T-cell (primary cell): ENCODE measurements around the gene OCA2. TPM values are rescaled to one million over a fixed set of nuclear protein-coding genes. Genes with fewer than 3 reads are reported as not detected.

Experiments
- ATAC-seq, 4 experiments: fragments of 200-7000 bp in 3 of 4; fragments of 150-1000 bp in 1 of 4; cut with Tn5 transposase; replicated peaks in 1 of 4; 1 replicate in 3 of 4; 2 replicates in 1 of 4; pipeline ENCODE4 v1.10.0; 2021; ENCODE audit warnings: moderate library complexity in 3 of 4, mild to moderate bottlenecking in 2 of 4, moderate number of reproducible peaks in 1 of 4
- CTCF ChIA-PET, 2 donors: fragments of 300-600 bp; sonication (Branson Sonifier 250); formaldehyde crosslinking; loops; one replicate each; lab custom pipeline; 2022; ENCODE audit warnings: antibody characterized with exemption in 2 of 2; lab: Charles Lee
- POLR2A ChIA-PET, 2 donors: fragments of 300-600 bp; sonication (Branson Sonifier 250); formaldehyde crosslinking; loops; one replicate each; lab custom pipeline; 2022; ENCODE audit warnings: antibody characterized with exemption in 2 of 2; lab: Charles Lee
- DNase-seq, 35 experiments: peaks; one replicate each; pipeline versions ENCODE4 v3.0.0 to v3.0.0-alpha.2; 2013 to 2023
- H3K27ac ChIP-seq: one replicate; pipeline ENCODE4 v1.5.1; 2013; ENCODE audit warnings: low read length
- H3K27me3 ChIP-seq, 2 experiments: replicated peaks in 1 of 2; 1 replicate in 1 of 2; 2 replicates in 1 of 2; pipeline versions ENCODE4 v1.6.1 to v1.7.0; 2013; ENCODE audit warnings: low read length in 1 of 2, mixed read lengths in 1 of 2; ENCODE audit not compliant: control insufficient read depth in 2 of 2, insufficient read depth in 2 of 2; ENCODE audit errors: extremely low read depth in 1 of 2
- H3K36me3 ChIP-seq, 2 donors: 1 replicate in 1 of 2; 2 replicates in 1 of 2; pipeline versions ENCODE4 v1.6.1 to v1.7.0; 2013; ENCODE audit warnings: low read length in 1 of 2; ENCODE audit not compliant: control insufficient read depth in 2 of 2, insufficient read depth in 1 of 2; ENCODE audit errors: extremely low read depth in 1 of 2
- H3K4me1 ChIP-seq, 2 experiments: 1 replicate in 1 of 2; 2 replicates in 1 of 2; pipeline versions ENCODE4 v1.6.1 to v1.7.0; 2013; ENCODE audit warnings: low read length in 2 of 2, mixed read lengths in 1 of 2; ENCODE audit not compliant: insufficient read depth in 2 of 2, control insufficient read depth in 1 of 2; ENCODE audit errors: extremely low read depth in 1 of 2
- H3K4me3 ChIP-seq, 2 donors: 1 replicate in 1 of 2; 2 replicates in 1 of 2; pipeline versions ENCODE4 v1.5.1 to v1.7.0; 2013; ENCODE audit warnings: mild to moderate bottlenecking in 2 of 2, low read length in 1 of 2, moderate library complexity in 1 of 2; ENCODE audit not compliant: control insufficient read depth in 1 of 2; ENCODE audit errors: extremely low read depth in 1 of 2
- H3K9me3 ChIP-seq: 2 replicates; pipeline ENCODE4 v1.7.0; 2013
- H3K27ac Mint-ChIP-seq, 2 donors: one replicate each; pipeline ENCODE4 v1.8.0; 2020 to 2021; ENCODE audit warnings: mild to moderate bottlenecking in 2 of 2, mixed read lengths in 2 of 2
- H3K27me3 Mint-ChIP-seq, 2 donors: one replicate each; pipeline ENCODE4 v1.8.0; 2021 to 2022; ENCODE audit warnings: mixed read lengths in 2 of 2
- H3K36me3 Mint-ChIP-seq: one replicate; pipeline ENCODE4 v1.8.0; 2021; ENCODE audit warnings: mixed read lengths
- H3K4me1 Mint-ChIP-seq, 3 donors: one replicate each; pipeline ENCODE4 v1.8.0; 2020 to 2022; ENCODE audit warnings: mixed read lengths in 3 of 3, mild to moderate bottlenecking in 1 of 3
- H3K4me3 Mint-ChIP-seq, 3 donors: one replicate each; pipeline ENCODE4 v1.8.0; 2020 to 2022; ENCODE audit warnings: mild to moderate bottlenecking in 3 of 3, mixed read lengths in 3 of 3, moderate library complexity in 3 of 3
- H3K9me3 Mint-ChIP-seq, 3 donors: one replicate each; pipeline ENCODE4 v1.8.0; 2020 to 2022; ENCODE audit warnings: mixed read lengths in 3 of 3
- WGBS: methylation state at CpG from one replicate; pipeline ENCODE4 v1.1.5; 2013; ENCODE audit warnings: missing lambda C conversion rate; ENCODE audit not compliant: insufficient coverage; 5-methylcytosine and 5-hydroxymethylcytosine counted together
- total RNA-seq, 35 experiments: library from RNA in 6 of 35; stranded (reverse) in 6 of 35; fragments of 120-200 nt in 1 of 35; gene quantifications; one replicate each; pipeline versions ENCODE4 v1.2.1 to v1.2.4 and lab custom pipeline; 2013 to 2026

Gene OCA2
- total RNA-seq, 5 donors from 2014 or later (not counting 1 experiment from before 2014, with no cell fraction given): 0.19 to 0.67 TPM; not detected in 3

DNA sequence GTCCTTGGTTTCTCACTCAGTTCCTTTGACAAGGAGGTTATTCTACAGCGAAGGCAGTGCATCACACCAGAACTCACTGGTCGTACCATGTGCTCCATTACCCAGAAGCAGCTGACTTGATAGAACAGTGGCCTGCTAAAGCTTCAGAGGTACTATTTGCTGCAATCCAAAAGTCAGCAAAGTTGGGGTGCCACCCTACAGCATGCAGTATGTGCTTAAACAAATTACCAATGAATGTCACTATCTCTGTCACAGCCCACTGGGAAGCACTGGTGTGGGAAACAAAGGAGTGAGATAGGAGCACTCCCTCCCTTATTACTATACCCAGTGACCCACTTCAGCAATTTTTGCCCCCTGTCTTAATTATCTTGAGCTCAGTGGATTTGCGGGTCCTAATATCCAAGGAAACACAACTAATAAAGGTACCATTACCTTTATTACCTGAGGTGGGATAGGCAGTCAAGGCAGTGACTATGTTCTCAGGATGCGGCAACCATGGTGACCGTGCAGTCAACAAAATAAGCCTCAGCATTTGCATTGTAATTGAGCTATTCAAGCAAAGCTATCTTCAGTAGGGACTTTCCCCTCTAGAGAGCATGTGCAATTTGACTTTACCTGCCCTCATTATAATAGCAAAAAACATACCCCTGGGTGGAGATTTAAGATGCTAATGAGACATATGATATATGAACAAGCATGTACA is 199.4 kb downstream of the OCA2 start:
- ATAC-seq: no peak
- CTCF ChIA-PET: no interaction called here
- H3K9me3 Mint-ChIP-seq: peaks cover 5 to 14% (median 7%) of the 10 kb centered on the region in 3 donors
- peaks cover 0 to 26% of the 10 kb centered on the region in 2 experiments for H3K27me3 ChIP-seq
- H3K27me3 Mint-ChIP-seq: peaks cover 4 to 7% of the 10 kb centered on the region in 2 donors
- 95% methylated on average over 3 of the region's 5 CpGs for WGBS
- no peaks in the 10 kb centered on the region for H3K4me1 ChIP-seq
- no peak overlapping the region for H3K27ac Mint-ChIP-seq
- H3K9me3 ChIP-seq: no peaks in the 10 kb centered on the region
- no peak overlapping the region for H3K4me3 ChIP-seq
- no peaks in the 10 kb centered on the region for H3K4me1 Mint-ChIP-seq
- no peaks in the 10 kb centered on the region for H3K36me3 ChIP-seq
- H3K36me3 Mint-ChIP-seq: no peaks in the 10 kb centered on the region
- no peak for DNase-seq
- H3K4me3 Mint-ChIP-seq: no peak overlapping the region
- H3K27ac ChIP-seq: no peak overlapping the region
- POLR2A ChIA-PET: no interaction called here

DNA sequence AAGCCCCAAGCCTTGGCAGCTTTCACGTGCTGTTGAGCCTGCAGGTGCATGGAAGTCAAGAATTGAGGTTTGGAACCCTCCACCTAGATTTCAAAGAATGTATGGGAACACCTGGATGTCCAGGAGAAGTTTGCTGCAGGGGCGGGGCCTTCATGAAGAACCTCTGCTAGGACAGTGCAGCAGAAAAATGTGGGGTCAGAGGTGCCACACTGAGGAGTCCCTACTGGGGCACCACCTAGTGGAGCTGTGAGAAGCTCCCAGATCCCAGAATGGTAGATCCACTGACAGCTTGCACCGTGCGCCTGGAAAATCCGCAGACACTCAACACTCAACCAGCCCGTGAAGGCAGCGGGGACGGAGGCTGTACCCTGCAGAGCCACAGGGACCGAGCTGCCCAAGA is 201.6 kb downstream of the OCA2 start:
- Mint-ChIP-seq H3K36me3 (no peaks in the 10 kb centered on the region), H3K4me1 (no peaks in the 10 kb centered on the region), H3K9me3 (peaks cover 11 to 31% (median 17%) of the 10 kb centered on the region in 3 donors), H3K4me3 (no peak overlapping the region), H3K27ac (no peak overlapping the region), H3K27me3 (peaks cover 0 to 3% of the 10 kb centered on the region in 2 donors)
- POLR2A ChIA-PET: interaction anchor here in 1 of 2 donors (0.6 kb wide), 1 partner anchor 13 kb away, joined by 3 read pairs; no protein-coding TSS in a partner anchor
- Histone ChIP-seq H3K4me3 (no peak overlapping the region), H3K27me3 (peaks cover 0 to 12% of the 10 kb centered on the region in 2 experiments), H3K36me3 (no peaks in the 10 kb centered on the region), H3K9me3 (no peaks in the 10 kb centered on the region), H3K4me1 (no peaks in the 10 kb centered on the region), H3K27ac (no peak overlapping the region)
- DNase-seq: no peak
- no peak for ATAC-seq
- 68% methylated on average over 5 of the region's 9 CpGs for WGBS
- CTCF ChIA-PET: no interaction called here

DNA sequence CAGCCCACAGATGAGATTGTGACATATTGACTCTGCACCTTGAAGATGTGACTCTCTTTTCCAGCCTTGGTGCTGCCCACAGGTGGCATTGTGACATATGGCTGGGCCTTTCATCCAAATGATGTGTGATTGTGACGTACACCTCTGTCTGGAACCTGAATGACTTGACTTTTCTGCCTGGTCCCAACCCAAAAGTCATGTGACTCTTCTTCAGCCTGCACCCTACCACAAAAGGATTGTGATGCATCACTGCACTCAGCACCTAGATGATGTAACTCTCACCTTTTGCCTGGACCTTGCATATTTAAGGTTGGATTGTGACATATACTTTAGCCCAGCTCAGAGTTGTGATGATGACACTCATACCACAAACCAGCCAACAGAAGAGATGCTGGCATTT is 204.5 kb downstream of the OCA2 start:
- WGBS: 80% methylated on average over 1 of the region's 1 CpG
- Mint-ChIP-seq H3K9me3 (peaks cover 11 to 49% (median 33%) of the 10 kb centered on the region in 3 donors), H3K4me3 (no peak overlapping the region), H3K27me3 (no peaks in the 10 kb centered on the region), H3K27ac (no peak overlapping the region), H3K4me1 (no peaks in the 10 kb centered on the region), H3K36me3 (no peaks in the 10 kb centered on the region)
- Histone ChIP-seq H3K27ac (no peak overlapping the region), H3K27me3 (peaks cover 0 to 8% of the 10 kb centered on the region in 2 experiments), H3K4me3 (no peak overlapping the region), H3K4me1 (no peaks in the 10 kb centered on the region), H3K36me3 (no peaks in the 10 kb centered on the region), H3K9me3 (no peaks in the 10 kb centered on the region)
- DNase-seq (no peak), ATAC-seq (no peak)
- ChIA-PET CTCF (no interaction called here), POLR2A (no interaction called here)

GRCh38 chr15:27889258-27889657 is 209.9 kb downstream of the OCA2 start:
- H3K36me3 Mint-ChIP-seq: no peaks in the 10 kb centered on the region
- ChIA-PET CTCF (no interaction called here), POLR2A (no interaction called here)
- 94% methylated on average over 2 of the region's 3 CpGs for WGBS
- Histone ChIP-seq H3K27me3 (no peaks in the 10 kb centered on the region), H3K9me3 (no peaks in the 10 kb centered on the region), H3K4me3 (no peak overlapping the region), H3K27ac (no peak overlapping the region), H3K36me3 (no peaks in the 10 kb centered on the region), H3K4me1 (no peaks in the 10 kb centered on the region)
- peaks cover 0 to 14% of the 10 kb centered on the region in 2 donors for H3K27me3 Mint-ChIP-seq
- DNase-seq: no peak
- no peaks in the 10 kb centered on the region for H3K4me1 Mint-ChIP-seq
- no peak overlapping the region for H3K27ac Mint-ChIP-seq
- H3K4me3 Mint-ChIP-seq: no peak overlapping the region
- peaks cover 13 to 40% (median 26%) of the 10 kb centered on the region in 3 donors for H3K9me3 Mint-ChIP-seq
- ATAC-seq: no peak

GRCh38 chr15:27885201-27885600 is 213.9 kb downstream of the OCA2 start:
- Mint-ChIP-seq H3K27ac (no peak overlapping the region), H3K9me3 (peaks cover 9 to 15% (median 10%) of the 10 kb centered on the region in 3 donors), H3K27me3 (peaks cover 0 to 14% of the 10 kb centered on the region in 2 donors), H3K4me3 (no peak overlapping the region), H3K4me1 (no peaks in the 10 kb centered on the region), H3K36me3 (no peaks in the 10 kb centered on the region)
- DNase-seq: no peak
- no peaks in the 10 kb centered on the region for H3K4me1 ChIP-seq
- no peak overlapping the region for H3K27ac ChIP-seq
- H3K4me3 ChIP-seq: no peak overlapping the region
- ChIA-PET POLR2A (no interaction called here), CTCF (no interaction called here)
- no peaks in the 10 kb centered on the region for H3K36me3 ChIP-seq
- H3K9me3 ChIP-seq: no peaks in the 10 kb centered on the region
- peaks cover 0 to 5% of the 10 kb centered on the region in 2 experiments for H3K27me3 ChIP-seq
- no peak for ATAC-seq

GRCh38 chr15:27884726-27885125 is 214.4 kb downstream of the OCA2 start:
- H3K36me3 Mint-ChIP-seq: no peaks in the 10 kb centered on the region
- ChIA-PET POLR2A (no interaction called here), CTCF (no interaction called here)
- no peak overlapping the region for H3K27ac Mint-ChIP-seq
- Histone ChIP-seq H3K27ac (no peak overlapping the region), H3K4me3 (no peak overlapping the region), H3K27me3 (peaks cover 0 to 5% of the 10 kb centered on the region in 2 experiments), H3K9me3 (no peaks in the 10 kb centered on the region), H3K36me3 (no peaks in the 10 kb centered on the region), H3K4me1 (no peaks in the 10 kb centered on the region)
- ATAC-seq (no peak), DNase-seq (no peak)
- H3K4me1 Mint-ChIP-seq: no peaks in the 10 kb centered on the region
- H3K4me3 Mint-ChIP-seq: no peak overlapping the region
- WGBS: 83% methylated on average over 1 of the region's 4 CpGs
- H3K9me3 Mint-ChIP-seq: peaks cover 5 to 10% (median 9%) of the 10 kb centered on the region in 3 donors
- H3K27me3 Mint-ChIP-seq: peaks cover 0 to 14% of the 10 kb centered on the region in 2 donors
